ENCODE measurements around the gene RASSF6. TPM values are rescaled to one million over a fixed set of nuclear protein-coding genes. Genes with fewer than 3 reads are reported as not detected.

Gene RASSF6
- total and polyA plus RNA-seq, 2 of the 8 experiments (the other 6 are each of a cell fraction or from before 2014, with no cell fraction given) = 0.03 to 0.28 TPM

- FAIRE-seq (no peak), DNase-seq (ENCODE audit: low read depth in 1 of 2, low spot score in 2 of 2) (no peak)
- Histone ChIP-seq H3K23me2 (ENCODE audit: low read depth, low read length) (no peaks in the 10 kb centered on the region), H2BK12ac (ENCODE audit: low read depth, low read length) (no peak overlapping the region), H2BK20ac (ENCODE audit: low read length) (no peak overlapping the region), H4K20me1 (replicated peaks in 1 of 2; ENCODE audit: control insufficient read depth in 1 of 2, insufficient read depth in 2 of 2, low read length in 2 of 2) (no peaks in the 10 kb centered on the region), H3K79me2 (ENCODE audit: control insufficient read depth in 1 of 2, insufficient read depth in 2 of 2, low read length in 2 of 2) (no peaks in the 10 kb centered on the region), H3K9me3 (ENCODE audit: insufficient read depth in 2 of 2, low read depth in 1 of 2, low read length in 1 of 2) (no peaks in the 10 kb centered on the region), H3K4me1 (replicated peaks in 1 of 4; ENCODE audit: control insufficient read depth in 3 of 4, insufficient read depth in 4 of 4, low read length in 3 of 4) (peaks cover 0 to 2% (median 0%) of the 10 kb centered on the region in 4 experiments; a peak in 1 of 7 replicates), H3K23ac (ENCODE audit: insufficient read length) (no peak overlapping the region), H4K91ac (replicated peaks; ENCODE audit: insufficient read length, low read length) (no peak overlapping the region), H4K8ac (ENCODE audit: extremely low read depth, insufficient read depth, low read length) (no peak overlapping the region), H3K4me3 (ENCODE audit: extremely low read depth in 1 of 4, insufficient read depth in 2 of 4, low read depth in 3 of 4, low read length in 4 of 4) (no peak overlapping the region), H4K5ac (ENCODE audit: insufficient read length, low read depth, low read length) (no peak overlapping the region), H3K27me3 (replicated peaks in 1 of 4; ENCODE audit: control insufficient read depth in 3 of 4, extremely low read depth in 1 of 4, insufficient read depth in 3 of 4, low read length in 3 of 4) (no peaks in the 10 kb centered on the region), H2BK5ac (ENCODE audit: low read depth, low read length) (no peak overlapping the region), H2BK15ac (ENCODE audit: low read length) (no peak overlapping the region), H3K79me1 (ENCODE audit: low read depth, low read length) (no peaks in the 10 kb centered on the region), H2AFZ (ENCODE audit: low read length) (peak overlapping the region; percentile 85; the same call in 1 of the 2 replicates), H3K56ac (replicated peaks; ENCODE audit: insufficient read length, low read depth, low read length) (no peak overlapping the region), H3K27ac (ENCODE audit: low read depth, low read length) (no peak overlapping the region), H3K4me2 (ENCODE audit: insufficient read depth in 1 of 2, low read depth in 2 of 2, low read length in 2 of 2) (no peak overlapping the region), H2AK5ac (ENCODE audit: low read depth, low read length) (no peak overlapping the region), H3K9ac (replicated peaks in 1 of 4; ENCODE audit: extremely low read depth in 1 of 4, low read depth in 3 of 4, low read length in 3 of 4) (no peak overlapping the region), H3K14ac (ENCODE audit: insufficient read length) (no peak overlapping the region), H3K36me3 (ENCODE audit: control insufficient read depth in 2 of 4, insufficient read depth in 4 of 4, low read length in 3 of 4) (no peaks in the 10 kb centered on the region), H2BK120ac (replicated peaks; ENCODE audit: low read depth, low read length) (no peak overlapping the region), H3K4ac (replicated peaks; ENCODE audit: insufficient read length, low read depth, low read length) (no peak overlapping the region), H3K18ac (ENCODE audit: extremely low read depth, low read length) (no peak overlapping the region)
- TF ChIP-seq ASH2L (IDR thresholded peaks at IDR 0.05; ENCODE audit: low read length) (no peak), KDM1A (IDR thresholded peaks at IDR 0.05; ENCODE audit: borderline replicate concordance, low read length) (no peak), SIN3A (conservative IDR thresholded peaks at IDR 0.05 in 1 of 2, IDR thresholded peaks at IDR 0.05 in 1 of 2; ENCODE audit: low read depth in 1 of 2, low read length in 2 of 2) (no peak), POU5F1 (IDR thresholded peaks at IDR 0.05; ENCODE audit: low read depth, low read length) (no peak), HDAC6 (IDR thresholded peaks at IDR 0.05; ENCODE audit: low read depth, low read length) (no peak), TAF1 (IDR thresholded peaks at IDR 0.05; ENCODE audit: low read depth, low read length) (no peak)
- TF ChIP-seq, protein P1, sequence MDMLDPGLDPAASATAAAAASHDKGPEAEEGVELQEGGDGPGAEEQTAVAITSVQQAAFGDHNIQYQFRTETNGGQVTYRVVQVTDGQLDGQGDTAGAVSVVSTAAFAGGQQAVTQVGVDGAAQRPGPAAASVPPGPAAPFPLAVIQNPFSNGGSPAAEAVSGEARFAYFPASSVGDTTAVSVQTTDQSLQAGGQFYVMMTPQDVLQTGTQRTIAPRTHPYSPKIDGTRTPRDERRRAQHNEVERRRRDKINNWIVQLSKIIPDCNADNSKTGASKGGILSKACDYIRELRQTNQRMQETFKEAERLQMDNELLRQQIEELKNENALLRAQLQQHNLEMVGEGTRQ (IDR thresholded peaks at IDR 0.05; ENCODE audit: low read length) = no peak
- ChIA-PET CTCF (ENCODE audit: partially characterized antibody) (interaction anchor here (0.5 to 2.0 kb wide), 7 partner anchors 8 to 488 kb away, joined by 3 to 9 read pairs (median 3); no protein-coding TSS in a partner anchor), POLR2A (ENCODE audit: partially characterized antibody) (no interaction called here)
- 80% methylated on average over 6 of the region's 6 CpGs; no CpG with 5 or more reads in 1 of the 2 experiments for WGBS, 2 experiments (ENCODE audit: extremely low coverage in 1 of 2, insufficient coverage in 1 of 2, insufficient read length in 1 of 2, insufficient replicate concordance in 2 of 2, low coverage in 1 of 2, low lambda C conversion rate in 2 of 2, missing lambda C conversion rate in 1 of 2)
These were observed 25.9 kb upstream of the RASSF6 start for GRCh38 chr4:73646117-73646516.

Measured in H1 (cell line).